Measurements from ENCODE around the gene NPPC.

The NPPC gene

GRCh38 chr2:231920366-231920765, 5.8 kb downstream of the NPPC start:
- no peak for FAIRE-seq
- no peak for TF ChIP-seq CTCF (IDR thresholded peaks at IDR 0.05; ENCODE audit: insufficient read depth, missing control alignments)
- peak; percentile 1 for DNase-seq (ENCODE audit: insufficient read length, low spot score)

- FAIRE-seq: no peak
- no peak for TF ChIP-seq CTCF (IDR thresholded peaks at IDR 0.05; ENCODE audit: insufficient read depth, missing control alignments)
- no peak for DNase-seq (ENCODE audit: insufficient read length, low spot score)
These were observed 6.7 kb downstream of the NPPC start for GRCh38 chr2:231919341-231920035.

GRCh38 chr2:231918501-231919330, 7.5 kb downstream of the NPPC start:
- no peak for TF ChIP-seq CTCF (IDR thresholded peaks at IDR 0.05; ENCODE audit: insufficient read depth, missing control alignments)
- FAIRE-seq: no peak
- no peak for DNase-seq (ENCODE audit: insufficient read length, low spot score)

GRCh38 chr2:231917280-231918066, 8.7 kb downstream of the NPPC start:
- FAIRE-seq (no peak), DNase-seq (ENCODE audit: insufficient read length, low spot score) (no peak)
- no peak for TF ChIP-seq CTCF (IDR thresholded peaks at IDR 0.05; ENCODE audit: insufficient read depth, missing control alignments)

- TF ChIP-seq CTCF (IDR thresholded peaks at IDR 0.05; ENCODE audit: insufficient read depth, missing control alignments): no peak
- no peak for FAIRE-seq
- DNase-seq (ENCODE audit: insufficient read length, low spot score): no peak
These were observed 12.0 kb downstream of the NPPC start for GRCh38 chr2:231914077-231914690.

- no peak for TF ChIP-seq CTCF (IDR thresholded peaks at IDR 0.05; ENCODE audit: insufficient read depth, missing control alignments)
- no peak for FAIRE-seq
These were observed 14.8 kb downstream of the NPPC start for GRCh38 chr2:231911381-231911780.

More at GRCh38 chr2:231911381-231911780, 14.8 kb downstream of the NPPC start:
- peak; percentile 7 for DNase-seq (ENCODE audit: insufficient read length, low spot score)

Measured in D721Med (cell line).